ENCODE data around the gene DSCAML1. TPM values are rescaled to one million over a fixed set of nuclear protein-coding genes. Genes with fewer than 3 reads are reported as not detected.

Gene DSCAML1
- total RNA-seq, 1 experiment from 2014 or later, result 0.90 TPM

- Mint-ChIP-seq H3K27ac (no peak overlapping the region), H3K4me3 (no peak overlapping the region), H3K4me1 (peaks cover 22% of the 10 kb centered on the region), H3K9me3 (no peaks in the 10 kb centered on the region), H3K36me3 (no peaks in the 10 kb centered on the region), H3K27me3 (ENCODE audit: low read depth) (peaks cover 3% of the 10 kb centered on the region; the same call in 1 of the 2 replicates)
- DNase-seq (ENCODE audit: low spot score), result no peak
- CTCF ChIA-PET, result no interaction called here
- no peak for TF ChIP-seq ZNF396 (CRISPR knock-in tag; IDR thresholded peaks at IDR 0.05; ENCODE audit: borderline replicate concordance)
- ATAC-seq, result no peak
- POLR2A ChIA-PET, result no interaction called here
Observed at GRCh38 chr11:117552626-117553025, 244.4 kb downstream of the DSCAML1 start.

GRCh38 chr11:117551761-117552343, 245.2 kb downstream of the DSCAML1 start:
- no peaks in the 10 kb centered on the region for H3K36me3 Mint-ChIP-seq

GRCh38 chr11:117550466-117550865, 246.6 kb downstream of the DSCAML1 start:
- Mint-ChIP-seq H3K4me1 (peaks cover 30% of the 10 kb centered on the region), H3K9me3 (no peaks in the 10 kb centered on the region), H3K36me3 (no peaks in the 10 kb centered on the region), H3K27ac (no peak overlapping the region), H3K4me3 (no peak overlapping the region), H3K27me3 (ENCODE audit: low read depth) (peaks cover 13% of the 10 kb centered on the region; the same call in 1 of the 2 replicates)
- CTCF ChIA-PET, result interaction anchor here (2.4 kb wide), 1 partner anchor 124 kb away, joined by 11 read pairs; no protein-coding TSS in a partner anchor
- ATAC-seq (no peak), DNase-seq (ENCODE audit: low spot score) (no peak)
- TF ChIP-seq ATF3 (CRISPR knock-in tag; conservative IDR thresholded peaks at IDR 0.05) (no peak), ZNF512 (CRISPR knock-in tag; IDR thresholded peaks at IDR 0.05; ENCODE audit: borderline replicate concordance) (no peak), ZNF532 (CRISPR knock-in tag; IDR thresholded peaks at IDR 0.05; ENCODE audit: borderline replicate concordance) (no peak), OVOL2 (CRISPR knock-in tag; IDR thresholded peaks at IDR 0.05; ENCODE audit: borderline replicate concordance) (no peak), GRHL2 (CRISPR knock-in tag; IDR thresholded peaks at IDR 0.05; ENCODE audit: insufficient replicate concordance, severe bottlenecking) (no peak), MXD4 (CRISPR knock-in tag; IDR thresholded peaks at IDR 0.05; ENCODE audit: borderline replicate concordance) (no peak), PRRX2 (CRISPR knock-in tag; IDR thresholded peaks at IDR 0.05) (no peak), ZSCAN18 (CRISPR knock-in tag; IDR thresholded peaks at IDR 0.05) (no peak), ZNF671 (CRISPR knock-in tag; IDR thresholded peaks at IDR 0.05) (no peak), PRDM15 (CRISPR knock-in tag; IDR thresholded peaks at IDR 0.05) (no peak)
- POLR2A ChIA-PET, result interaction anchor here (1.0 kb wide), 1 partner anchor 29 kb away, joined by 3 read pairs; no protein-coding TSS in a partner anchor

More at GRCh38 chr11:117551761-117552343, 245.2 kb downstream of the DSCAML1 start:
- TF ChIP-seq ZNF425 (CRISPR knock-in tag; conservative IDR thresholded peaks at IDR 0.05), result no peak
- H3K9me3 Mint-ChIP-seq, result no peaks in the 10 kb centered on the region
- no peak overlapping the region for H3K4me3 Mint-ChIP-seq
- no peak; the same call in 1 of the 2 replicates for ATAC-seq
- POLR2A ChIA-PET, result no interaction called here
- no peak overlapping the region for H3K27ac Mint-ChIP-seq
- H3K27me3 Mint-ChIP-seq (ENCODE audit: low read depth), result peaks cover 6% of the 10 kb centered on the region; the same call in 1 of the 2 replicates
- CTCF ChIA-PET, result interaction anchor here (2.4 kb wide), 1 partner anchor 126 kb away, joined by 11 read pairs; no protein-coding TSS in a partner anchor
- peaks cover 22% of the 10 kb centered on the region for H3K4me1 Mint-ChIP-seq
- no peak for DNase-seq (ENCODE audit: low spot score)
